Activated CD8-positive, alpha-beta memory T cell treated with anti-CD3 and anti-CD28 coated beads for 36 hours (primary cell): ENCODE measurements around the gene TMEM170B. TPM values are rescaled to one million over a fixed set of nuclear protein-coding genes. Genes with fewer than 3 reads are reported as not detected.

Experiments
- CTCF ChIA-PET: fragments of 350-600 bp; sonication (Branson Sonifier 250); formaldehyde crosslinking; loops from one replicate; lab custom pipeline; 2021; ENCODE audit warnings: antibody characterized with exemption; lab: Charles Lee
- POLR2A ChIA-PET: fragments of 350-600 bp; sonication (Branson Sonifier 250); formaldehyde crosslinking; loops from one replicate; lab custom pipeline; 2021; ENCODE audit warnings: antibody characterized with exemption; lab: Charles Lee
- total RNA-seq, 2 experiments: library from RNA; stranded (reverse); gene quantifications; one replicate each; pipeline ENCODE4 v1.2.3, GENCODE V29; 2021

TMEM170B gene
- total RNA-seq, 2 experiments from 2014 or later = 2.7 to 2.9 TPM

- ChIA-PET CTCF (no interaction called here), POLR2A (no interaction called here)
Observed at GRCh38 chr6:11632795-11633511, 95.4 kb downstream of the TMEM170B start.

Other genes starting within 250 kb of the TMEM170B start
- 1 to 10 TPM; 3.5 to 4.2 TPM for gene ADTRP, start 241.1 kb downstream of the TMEM170B start, total RNA-seq